NCI-H345 treated with DMSO at 0.1 percent for 48 hours (cell line): ENCODE measurements around the gene IL36A.

ENCODE experiments used
- DNase-seq: peaks from one replicate; lab custom pipeline; 2025; ENCODE audit not compliant: unreplicated experiment; lab: John Stamatoyannopoulos, UW

The IL36A gene

DNA sequence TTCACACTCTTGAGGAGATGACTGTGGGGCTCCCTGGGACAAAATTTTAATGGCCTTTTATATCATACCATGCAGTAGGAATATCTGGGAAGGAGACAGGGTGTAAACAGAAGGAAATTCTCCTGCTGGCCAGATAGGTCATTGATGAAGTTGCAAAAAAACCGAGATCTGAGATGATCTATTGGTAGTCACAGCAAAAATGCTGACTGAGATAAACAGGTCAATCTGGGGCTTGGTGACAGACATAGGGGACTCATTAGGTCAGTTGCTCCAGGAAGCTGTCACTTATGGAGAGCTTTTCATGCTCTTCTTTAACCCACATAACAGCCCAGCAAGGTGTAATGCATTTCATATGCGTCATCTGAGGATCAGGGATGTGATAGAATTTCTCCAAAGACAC is 2.6 kb upstream of the IL36A start:
- DNase-seq: no peak

DNA sequence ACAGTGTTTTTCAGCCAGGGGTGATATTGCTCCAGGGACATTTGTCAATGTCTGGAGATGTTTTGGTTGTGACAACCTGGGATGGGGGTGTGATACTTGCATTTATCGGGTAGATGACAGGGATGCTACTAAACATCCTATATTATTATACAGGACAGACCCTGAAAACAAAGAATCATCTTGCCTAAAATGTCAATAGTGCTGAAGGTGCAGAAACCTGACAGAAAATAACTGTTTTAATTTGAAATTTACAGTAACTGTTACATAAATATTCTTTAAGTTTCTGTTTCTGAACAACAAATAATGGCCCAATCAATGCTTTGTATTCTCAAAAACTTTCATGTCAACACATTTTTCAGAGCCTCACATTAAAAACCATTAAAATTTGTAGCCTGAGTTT is 2.0 kb downstream of the IL36A start:
- DNase-seq: no peak

DNA sequence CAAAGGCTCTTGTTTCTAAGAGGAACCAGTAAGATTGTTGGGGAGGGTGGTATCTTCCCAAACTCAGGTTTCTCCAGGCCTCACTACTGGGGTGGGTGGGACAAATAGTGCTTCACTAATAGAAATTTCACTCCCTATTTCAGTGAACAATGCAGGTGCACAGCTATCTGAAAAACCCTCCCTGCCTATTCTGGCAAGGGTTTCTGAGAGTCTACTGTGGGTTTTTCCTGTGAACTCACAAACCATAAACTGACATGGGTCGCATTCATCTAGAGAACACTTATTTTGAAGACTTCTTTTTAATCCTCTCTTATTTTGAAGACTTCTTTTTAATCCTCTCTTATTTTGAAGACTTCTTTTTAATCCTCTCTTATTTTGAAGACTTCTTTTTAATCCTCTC is 4.4 kb downstream of the IL36A start:
- DNase-seq: no peak

DNA sequence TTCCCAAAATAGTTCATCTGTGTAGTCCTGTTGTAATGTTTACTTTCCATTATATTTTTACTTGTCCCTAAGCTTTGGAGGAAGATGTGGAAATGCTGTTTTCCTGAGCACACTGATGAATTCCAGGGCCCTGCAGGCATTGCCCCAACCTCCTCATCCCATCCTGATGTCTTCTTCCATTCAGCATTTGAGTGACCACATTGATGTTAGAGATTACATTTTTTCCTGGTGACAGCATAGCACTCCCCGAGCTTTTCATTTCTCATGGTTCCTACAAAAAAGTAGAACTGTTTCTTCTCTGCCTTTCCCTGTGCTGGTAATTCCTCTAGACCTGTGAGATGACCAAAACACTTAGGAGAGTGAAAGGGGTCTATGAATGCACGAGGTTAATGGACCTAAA is 4.8 kb downstream of the IL36A start:
- DNase-seq: no peak

DNA sequence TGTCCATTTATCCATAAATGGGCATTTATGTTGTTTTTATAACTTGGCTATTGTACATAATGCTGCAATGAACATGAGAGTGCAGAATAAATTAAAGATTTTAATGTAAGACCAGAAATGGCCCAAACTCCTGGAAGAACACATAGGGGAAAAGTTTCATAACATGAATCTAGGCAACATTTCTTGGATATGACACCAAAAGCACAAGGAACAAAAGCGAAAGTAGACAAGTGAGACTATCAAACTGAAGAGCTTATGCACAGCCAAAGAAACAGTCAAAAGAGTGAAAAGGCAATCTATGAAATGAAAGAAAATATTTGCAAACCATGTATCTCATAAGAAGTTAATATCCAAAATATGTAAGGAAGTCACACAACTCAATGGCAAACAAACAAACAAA is 5.8 kb downstream of the IL36A start:
- DNase-seq: no peak

DNA sequence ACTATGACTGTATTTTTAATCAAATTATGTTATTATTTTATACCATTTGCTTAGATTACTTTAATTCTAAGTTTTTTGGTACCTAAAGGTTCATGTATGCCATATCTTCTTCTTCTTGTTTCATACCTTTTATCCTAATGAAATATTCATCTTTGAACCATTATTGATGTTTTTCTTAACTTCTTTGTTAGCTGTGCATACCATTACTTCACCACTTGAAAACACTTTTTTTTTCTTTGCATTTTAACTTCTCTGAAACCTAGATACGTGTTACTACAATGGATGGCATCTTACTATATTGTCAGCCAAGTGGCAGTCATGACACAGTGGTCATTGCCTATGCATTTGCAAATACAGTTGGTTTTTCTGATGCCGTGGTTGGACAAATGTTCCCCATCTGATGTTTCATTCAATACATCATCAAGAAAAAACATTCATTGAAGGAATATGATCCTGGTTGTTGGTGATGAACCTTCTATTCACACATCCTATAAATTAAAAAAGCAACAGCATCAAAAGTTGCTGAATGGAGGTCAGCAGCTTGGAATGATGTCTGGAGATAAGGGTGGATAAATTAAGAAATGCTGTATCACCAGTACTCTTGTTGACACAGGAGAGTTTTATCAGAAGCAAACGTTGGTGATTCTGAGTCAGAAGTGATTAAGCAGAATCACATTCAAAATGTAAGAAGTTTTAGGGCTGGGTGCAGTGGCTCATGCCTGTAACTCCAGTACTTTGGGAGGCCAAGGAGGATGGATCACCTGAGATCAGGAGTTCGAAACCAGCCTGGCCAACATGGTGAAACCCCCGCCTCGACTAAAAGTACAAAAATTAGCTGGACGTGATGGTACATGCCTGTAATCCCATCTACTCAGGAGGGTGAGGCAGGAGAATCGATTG is 7.4 kb downstream of the IL36A start:
- DNase-seq: no peak

DNA sequence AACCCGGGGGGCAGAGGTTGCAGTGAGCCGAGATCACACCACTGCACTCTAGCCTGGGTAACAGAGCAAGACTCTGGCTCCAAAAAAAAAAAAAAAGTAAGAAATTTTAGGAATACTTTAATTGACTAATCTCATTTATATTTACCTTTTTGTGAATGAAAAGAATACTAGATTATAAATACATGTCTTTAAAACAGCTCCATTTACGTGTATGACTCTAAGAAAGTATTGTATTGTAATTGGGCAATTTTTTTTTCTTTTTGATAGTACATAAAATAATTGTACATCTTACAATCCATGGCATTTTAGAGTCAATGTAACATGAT is 8.0 kb downstream of the IL36A start:
- no peak for DNase-seq

DNA sequence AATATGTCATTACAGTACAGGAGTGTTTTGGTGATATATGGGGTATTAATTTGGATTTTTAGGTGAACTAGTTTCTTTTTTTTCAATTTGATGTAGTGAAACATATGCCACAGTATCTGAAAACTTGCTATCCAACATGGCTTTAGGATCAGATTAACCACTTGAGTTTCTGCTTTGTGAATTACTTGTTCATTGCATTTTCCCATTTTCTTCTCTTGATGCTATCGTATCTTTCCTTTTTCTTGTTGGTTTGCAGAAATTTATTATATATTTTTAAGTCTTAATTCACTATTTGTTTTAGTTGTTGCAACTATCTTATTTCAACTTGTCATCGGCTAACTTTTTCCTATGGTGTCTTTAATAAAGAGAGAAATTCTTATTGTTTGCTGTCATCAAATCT is 8.8 kb downstream of the IL36A start:
- no peak for DNase-seq

DNA sequence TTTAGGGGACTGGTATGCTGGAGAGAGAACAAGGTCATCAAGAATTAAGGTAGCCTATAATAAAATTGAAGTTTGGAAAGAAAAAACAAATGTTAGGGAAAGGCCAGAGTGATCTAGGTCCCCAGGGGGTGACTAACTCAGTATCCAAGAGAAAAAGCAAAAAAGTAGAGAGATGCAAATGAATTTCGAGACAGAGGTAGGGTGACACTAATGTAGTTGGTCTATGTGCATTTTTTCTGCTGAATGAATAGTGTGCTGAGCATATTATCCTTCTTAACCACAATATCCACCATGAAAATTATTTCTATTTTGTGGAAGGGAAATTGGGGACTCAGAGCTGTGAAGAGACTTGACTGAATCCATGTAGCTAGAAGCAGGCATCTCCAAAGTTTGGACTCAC is 9.8 kb downstream of the IL36A start:
- DNase-seq: no peak

DNA sequence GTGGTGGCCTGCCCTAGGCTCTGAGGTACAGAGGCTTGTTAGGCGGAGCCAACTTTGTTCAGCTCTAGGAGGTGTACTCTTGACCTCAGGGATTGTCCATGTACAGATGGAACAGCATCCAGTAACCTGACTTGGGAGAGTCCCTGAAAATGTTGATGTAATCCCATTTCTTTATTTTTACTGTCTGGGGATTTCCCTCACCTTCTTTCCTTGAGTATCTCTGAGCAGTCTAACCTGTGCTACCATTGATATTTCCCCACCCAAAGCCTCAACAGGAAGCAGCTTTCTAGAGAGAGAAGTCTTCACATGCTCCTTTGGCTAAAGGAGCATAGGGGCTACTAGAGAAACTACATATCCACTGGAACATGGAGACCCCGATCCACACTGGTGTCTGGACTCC is 10.4 kb downstream of the IL36A start:
- DNase-seq: no peak

DNA sequence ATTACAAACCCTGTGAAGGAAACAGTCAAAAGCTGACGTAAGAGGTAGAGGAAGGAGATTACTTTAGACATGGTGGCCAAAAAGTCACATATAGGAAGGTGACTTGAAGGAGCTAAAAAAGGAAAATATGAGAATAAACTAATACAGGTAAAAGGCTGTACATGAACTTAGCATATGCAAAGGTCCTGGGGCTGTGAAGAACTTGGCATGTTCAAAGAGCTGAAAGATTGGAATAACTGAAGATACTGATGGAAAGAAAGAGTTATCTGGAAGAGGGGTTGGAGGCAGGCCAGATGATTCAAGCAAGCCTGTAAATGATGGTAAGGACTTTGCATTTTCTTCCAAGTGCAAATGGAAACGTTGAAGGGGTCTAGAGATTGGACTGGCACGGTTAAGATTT is 13.2 kb downstream of the IL36A start:
- DNase-seq: no peak

DNA sequence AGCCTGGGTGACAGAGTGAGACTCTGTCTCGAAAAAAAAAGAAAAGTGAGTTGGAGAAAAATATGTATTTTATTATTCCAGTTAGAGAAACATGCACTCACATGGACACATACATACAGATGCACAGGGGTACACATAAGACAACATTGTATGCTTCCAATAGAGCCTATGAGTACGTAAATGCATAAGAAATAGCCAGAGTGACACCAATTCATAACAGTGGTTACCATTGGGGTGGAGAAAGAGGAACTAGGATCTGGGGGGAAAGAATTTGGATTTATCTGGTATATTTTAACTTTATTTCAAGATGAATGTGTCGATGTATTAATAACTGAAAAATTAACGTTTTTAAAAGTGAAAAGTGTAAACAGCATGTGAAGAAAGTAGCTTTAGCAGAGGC is 16.1 kb downstream of the IL36A start:
- DNase-seq: no peak

DNA sequence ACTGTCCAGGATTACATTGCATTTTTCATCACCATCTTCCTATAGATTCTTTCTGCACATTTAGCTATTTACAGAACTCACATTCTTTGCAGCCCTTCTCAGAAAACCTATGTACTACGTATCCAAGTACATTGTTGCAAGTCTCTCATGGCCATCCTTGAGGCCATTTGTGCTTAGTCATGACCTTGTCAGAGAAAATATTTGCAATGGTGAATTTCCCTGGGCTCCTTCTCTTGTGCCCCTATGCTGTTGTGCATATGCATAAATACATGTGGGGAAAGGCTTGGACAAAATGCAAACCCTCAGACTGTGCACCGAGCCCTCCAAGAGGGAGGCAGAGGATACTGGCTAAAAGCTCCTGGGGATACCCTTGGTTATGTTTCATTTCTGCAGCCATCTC is 19.5 kb downstream of the IL36A start:
- no peak for DNase-seq

DNA sequence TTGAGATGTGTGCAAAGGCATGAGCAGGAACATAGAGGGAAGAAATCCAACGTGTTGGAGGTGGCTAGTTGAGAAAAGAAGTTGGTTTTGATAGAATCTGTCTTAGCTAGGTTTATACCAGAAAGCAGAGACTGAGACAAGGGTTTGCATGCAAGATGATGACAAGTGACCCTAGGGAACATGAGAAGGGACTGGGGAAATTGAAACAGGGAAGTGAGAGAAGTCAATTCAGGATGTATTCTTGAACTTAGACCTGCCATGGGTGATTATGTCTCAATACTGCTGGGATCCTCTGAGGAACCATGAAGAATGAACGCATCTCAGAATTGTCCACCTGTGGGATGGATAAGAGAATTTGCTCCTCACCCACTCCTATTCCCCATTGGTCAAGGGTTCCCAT is 20.5 kb downstream of the IL36A start:
- DNase-seq: no peak

DNA sequence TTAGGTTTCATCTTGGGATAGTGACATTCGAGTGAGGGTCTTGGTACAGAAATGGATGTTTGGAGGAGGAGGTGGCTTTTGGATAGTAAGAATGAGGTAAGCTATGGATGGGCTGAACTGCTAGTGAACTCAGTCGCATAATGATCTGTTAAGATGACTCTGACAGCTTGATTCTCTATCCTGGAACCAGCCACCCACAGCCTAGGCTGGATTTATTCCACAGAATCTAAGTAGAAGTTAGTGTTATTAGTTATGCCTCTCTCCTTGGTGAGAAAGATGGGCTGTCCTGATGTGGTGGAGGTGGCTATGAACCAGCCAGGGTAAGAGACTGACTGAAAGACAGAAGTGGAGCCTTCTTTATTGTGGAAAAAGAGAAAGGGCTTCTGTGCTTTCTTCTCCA is 22.4 kb downstream of the IL36A start:
- DNase-seq: no peak

DNA sequence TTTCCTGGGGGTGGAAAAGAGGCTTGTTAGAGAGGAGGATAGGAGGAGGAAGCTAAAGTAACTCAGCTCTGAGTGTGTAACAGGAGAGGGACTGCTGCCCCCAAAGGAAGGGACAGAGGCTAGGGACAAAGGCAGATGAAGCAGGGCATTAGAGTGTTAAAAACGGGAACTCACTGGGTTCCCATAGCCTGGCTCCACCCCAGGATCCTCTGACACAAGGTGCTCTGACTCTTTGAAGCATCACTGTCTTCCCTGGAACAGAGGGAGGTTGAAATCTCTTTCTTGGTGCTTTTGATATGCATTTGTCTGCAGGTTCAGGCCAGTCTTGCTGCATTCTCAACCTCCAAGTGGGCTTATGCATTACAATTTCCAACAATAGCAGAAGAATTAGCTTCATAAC is 22.9 kb downstream of the IL36A start:
- no peak for DNase-seq

DNA sequence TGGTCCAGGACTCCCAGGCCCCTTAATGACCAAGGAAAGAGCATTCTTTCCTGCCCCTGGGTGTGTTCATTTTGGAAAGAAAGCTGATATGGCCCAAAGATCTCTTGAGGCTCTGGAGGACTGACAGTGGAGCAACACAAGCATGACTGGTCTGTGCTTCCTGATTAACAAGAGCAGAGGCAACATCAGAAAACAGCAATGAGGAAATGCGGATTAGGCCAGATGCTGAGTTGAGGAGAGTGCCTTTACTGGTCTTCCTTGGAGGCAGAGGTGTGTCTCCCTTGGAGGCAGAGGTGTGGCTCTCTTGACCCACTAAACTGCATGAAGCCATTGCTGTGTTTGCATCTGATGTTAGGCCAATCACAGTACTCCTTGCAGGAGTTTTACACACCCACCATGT is 27.5 kb downstream of the IL36A start:
- DNase-seq: no peak

DNA sequence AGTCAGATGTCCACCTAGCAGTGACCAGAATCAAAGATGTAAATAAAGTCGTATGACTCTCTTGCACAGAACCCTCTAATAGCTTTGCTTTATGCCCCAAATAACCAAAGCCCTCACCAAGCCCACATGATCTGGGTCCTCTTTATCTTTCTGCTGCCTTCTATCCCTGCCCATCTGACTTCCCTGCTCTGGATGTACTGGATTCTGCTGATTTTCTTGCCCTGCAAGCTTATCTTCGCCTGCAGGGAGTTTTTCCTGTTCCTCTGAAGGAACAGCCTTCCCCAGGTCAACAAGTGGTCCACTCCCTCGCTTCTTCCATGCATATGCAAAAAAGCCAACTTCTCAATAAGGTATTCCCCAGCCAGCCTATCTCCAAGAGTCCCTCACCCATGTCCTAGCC is 28.8 kb downstream of the IL36A start:
- DNase-seq: no peak

DNA sequence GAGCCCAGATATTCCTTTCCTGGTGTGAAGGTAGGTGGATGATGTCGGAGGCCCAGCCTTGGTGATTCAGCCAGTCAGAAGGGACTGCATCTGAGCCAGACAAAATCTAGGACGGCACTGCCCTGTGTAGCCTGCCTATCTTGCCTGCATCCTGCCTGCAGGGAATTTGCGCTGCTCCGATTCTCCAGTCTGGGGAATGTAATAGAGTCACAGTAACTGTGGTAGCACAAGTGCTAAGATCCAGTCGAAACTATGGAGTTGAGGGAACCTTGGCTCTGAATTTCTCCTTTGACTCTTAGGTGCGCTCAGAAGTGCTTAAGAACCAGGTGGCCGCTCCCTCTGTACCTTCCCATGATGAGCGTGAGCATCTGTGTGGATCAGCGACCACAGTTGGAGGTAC is 31.5 kb downstream of the IL36A start:
- DNase-seq: no peak

DNA sequence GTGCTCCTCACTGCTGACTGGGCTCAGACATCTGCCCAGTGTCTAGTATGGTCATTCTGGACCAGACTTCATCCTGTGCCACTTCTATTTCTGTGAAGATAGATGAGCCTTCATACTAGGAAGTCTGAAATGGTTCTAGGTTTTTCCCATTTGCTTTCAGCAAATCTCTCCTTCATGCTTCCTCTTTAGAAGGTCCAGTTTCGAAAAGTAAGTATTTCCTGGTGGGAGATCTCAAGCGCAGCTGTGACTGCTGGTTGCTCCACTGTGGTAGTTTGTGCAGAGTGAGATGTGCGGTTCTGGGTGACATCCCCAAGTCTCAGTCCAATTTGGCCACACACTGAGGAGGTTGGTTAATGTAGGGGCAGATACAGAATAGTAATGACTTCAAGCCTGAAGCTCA is 33.0 kb downstream of the IL36A start:
- DNase-seq: no peak

DNA sequence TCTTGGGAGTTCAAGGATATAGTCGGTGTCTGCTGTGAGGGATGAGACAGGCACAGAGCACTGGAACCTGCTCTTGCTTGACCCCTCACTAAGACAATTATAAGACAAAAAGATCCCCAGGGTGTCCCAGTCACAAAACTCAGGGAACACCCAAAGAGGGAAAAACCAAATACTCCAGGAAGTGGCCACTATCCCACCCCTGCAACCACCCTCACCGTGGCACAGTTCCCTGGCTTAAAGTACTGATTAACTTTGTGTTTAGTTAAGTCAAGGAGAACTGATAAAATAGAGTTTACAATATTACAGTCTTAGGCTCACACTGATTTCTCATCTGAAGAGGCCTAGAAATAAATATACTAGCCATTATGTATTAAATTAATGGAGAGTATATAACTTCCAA is 33.9 kb downstream of the IL36A start:
- DNase-seq: no peak

DNA sequence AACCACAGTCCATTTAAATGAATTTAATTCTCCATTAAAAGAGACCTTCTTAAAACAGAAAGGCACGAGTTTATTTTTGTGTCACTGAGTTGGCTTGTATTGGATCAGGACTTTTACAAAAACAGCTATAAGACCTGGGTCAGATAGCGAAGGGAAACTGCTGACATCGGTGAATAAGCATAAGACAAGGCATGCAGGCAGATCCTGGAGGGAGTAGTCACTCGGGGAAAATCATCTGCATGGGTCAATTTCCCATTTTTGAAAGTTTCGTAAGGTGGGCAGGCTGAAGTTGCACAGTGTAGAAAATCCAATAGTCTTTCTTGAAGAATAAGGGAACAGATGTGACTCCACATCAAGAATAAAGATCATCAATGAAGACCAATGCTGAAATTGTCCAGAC is 34.5 kb downstream of the IL36A start:
- no peak for DNase-seq

DNA sequence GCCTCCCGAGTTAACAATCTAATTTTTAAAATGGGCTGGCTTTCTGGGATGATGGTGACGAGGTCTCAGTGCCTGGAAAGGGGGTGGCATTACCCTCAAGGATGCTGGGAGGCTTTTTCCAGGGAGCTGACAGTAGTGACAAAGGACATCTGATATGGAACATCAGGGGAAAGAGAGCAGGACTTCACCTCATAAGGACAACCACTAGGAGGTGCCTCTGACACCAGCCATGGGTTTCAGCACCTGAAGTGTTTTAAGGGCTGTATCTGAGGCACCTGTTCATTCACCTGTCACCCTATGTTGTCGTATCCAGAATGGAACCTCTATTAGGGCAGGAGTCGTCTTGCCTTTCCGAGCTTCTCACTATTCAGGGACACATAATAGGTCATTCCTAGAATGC is 36.6 kb downstream of the IL36A start:
- no peak for DNase-seq
